ENCODE results near the gene GNAI1.

Gene GNAI1

GRCh38 chr7:80260606-80261005, 126.0 kb downstream of the GNAI1 start:
- H3K27ac ChIP-seq (ENCODE audit: low read depth in 2 of 2, low read length in 2 of 2), result no peak overlapping the region
- H3K9me3 ChIP-seq (ENCODE audit: control insufficient read depth in 2 of 2, low read length in 2 of 2), result no peaks in the 10 kb centered on the region

DNA sequence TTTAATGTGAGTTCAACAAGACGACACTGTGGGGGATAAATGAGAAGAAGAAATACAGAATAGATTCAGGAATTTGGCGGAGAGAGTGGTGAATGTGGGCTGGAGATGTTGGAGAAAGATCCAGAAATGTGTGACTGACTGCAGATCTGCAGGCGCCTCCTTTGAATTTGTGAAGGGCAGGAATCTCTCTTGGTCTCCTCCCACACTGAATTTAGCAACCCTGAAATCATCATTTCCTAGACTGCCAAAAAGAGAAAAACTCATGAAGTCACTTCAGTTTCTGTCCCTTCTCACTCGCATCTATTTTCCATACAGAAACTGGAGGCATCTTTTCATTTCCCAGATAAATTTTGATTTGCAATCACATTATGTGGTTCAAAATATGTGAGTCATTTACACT, 128.7 kb downstream of the GNAI1 start:
- no peaks in the 10 kb centered on the region for H3K36me3 ChIP-seq (ENCODE audit: control insufficient read depth in 2 of 2, insufficient read depth in 2 of 2, low read length in 2 of 2)
- no peaks in the 10 kb centered on the region for H3K27me3 ChIP-seq (ENCODE audit: control insufficient read depth in 2 of 2, insufficient read depth in 2 of 2, low read length in 2 of 2)
- no peak overlapping the region for H3K4me3 ChIP-seq (ENCODE audit: low read length in 2 of 2)
- H3K9me3 ChIP-seq (ENCODE audit: control insufficient read depth in 2 of 2, low read length in 2 of 2), result no peaks in the 10 kb centered on the region
- H3K9ac ChIP-seq (ENCODE audit: low read depth in 1 of 2, low read length in 2 of 2), result no peak overlapping the region
- H3K27ac ChIP-seq (ENCODE audit: low read depth in 2 of 2, low read length in 2 of 2), result no peak overlapping the region
- no peaks in the 10 kb centered on the region for H3K4me1 ChIP-seq (ENCODE audit: control insufficient read depth in 2 of 2, insufficient read depth in 2 of 2, low read length in 2 of 2)

More at GRCh38 chr7:80260606-80261005, 126.0 kb downstream of the GNAI1 start:
- no peaks in the 10 kb centered on the region for H3K27me3 ChIP-seq (ENCODE audit: control insufficient read depth in 2 of 2, insufficient read depth in 2 of 2, low read length in 2 of 2)
- H3K4me3 ChIP-seq (ENCODE audit: low read length in 2 of 2), result no peak overlapping the region
- H3K9ac ChIP-seq (ENCODE audit: low read depth in 1 of 2, low read length in 2 of 2), result no peak overlapping the region
- H3K4me1 ChIP-seq (ENCODE audit: control insufficient read depth in 2 of 2, insufficient read depth in 2 of 2, low read length in 2 of 2), result no peaks in the 10 kb centered on the region
- H3K36me3 ChIP-seq (ENCODE audit: control insufficient read depth in 2 of 2, insufficient read depth in 2 of 2, low read length in 2 of 2), result no peaks in the 10 kb centered on the region

- no peak overlapping the region for H3K4me3 ChIP-seq (ENCODE audit: low read length in 2 of 2)
These were observed 129.2 kb downstream of the GNAI1 start for GRCh38 chr7:80263821-80264220.

GRCh38 chr7:80264769-80265495, 130.3 kb downstream of the GNAI1 start:
- Histone ChIP-seq H3K27me3 (ENCODE audit: control insufficient read depth in 2 of 2, insufficient read depth in 2 of 2, low read length in 2 of 2) (no peaks in the 10 kb centered on the region), H3K27ac (ENCODE audit: low read depth in 2 of 2, low read length in 2 of 2) (no peak overlapping the region), H3K9ac (ENCODE audit: low read depth in 1 of 2, low read length in 2 of 2) (no peak overlapping the region), H3K4me1 (ENCODE audit: control insufficient read depth in 2 of 2, insufficient read depth in 2 of 2, low read length in 2 of 2) (no peaks in the 10 kb centered on the region), H3K4me3 (ENCODE audit: low read length in 2 of 2) (no peak overlapping the region), H3K36me3 (ENCODE audit: control insufficient read depth in 2 of 2, insufficient read depth in 2 of 2, low read length in 2 of 2) (no peaks in the 10 kb centered on the region), H3K9me3 (ENCODE audit: control insufficient read depth in 2 of 2, low read length in 2 of 2) (no peaks in the 10 kb centered on the region)

More at GRCh38 chr7:80263821-80264220, 129.2 kb downstream of the GNAI1 start:
- no peak overlapping the region for H3K9ac ChIP-seq (ENCODE audit: low read depth in 1 of 2, low read length in 2 of 2)
- no peaks in the 10 kb centered on the region for H3K9me3 ChIP-seq (ENCODE audit: control insufficient read depth in 2 of 2, low read length in 2 of 2)
- no peaks in the 10 kb centered on the region for H3K27me3 ChIP-seq (ENCODE audit: control insufficient read depth in 2 of 2, insufficient read depth in 2 of 2, low read length in 2 of 2)
- no peaks in the 10 kb centered on the region for H3K36me3 ChIP-seq (ENCODE audit: control insufficient read depth in 2 of 2, insufficient read depth in 2 of 2, low read length in 2 of 2)
- no peak overlapping the region for H3K27ac ChIP-seq (ENCODE audit: low read depth in 2 of 2, low read length in 2 of 2)
- no peaks in the 10 kb centered on the region for H3K4me1 ChIP-seq (ENCODE audit: control insufficient read depth in 2 of 2, insufficient read depth in 2 of 2, low read length in 2 of 2)

- Histone ChIP-seq H3K27me3 (ENCODE audit: control insufficient read depth in 2 of 2, insufficient read depth in 2 of 2, low read length in 2 of 2) (no peaks in the 10 kb centered on the region), H3K36me3 (ENCODE audit: control insufficient read depth in 2 of 2, insufficient read depth in 2 of 2, low read length in 2 of 2) (no peaks in the 10 kb centered on the region), H3K9ac (ENCODE audit: low read depth in 1 of 2, low read length in 2 of 2) (no peak overlapping the region), H3K4me3 (ENCODE audit: low read length in 2 of 2) (no peak overlapping the region), H3K9me3 (ENCODE audit: control insufficient read depth in 2 of 2, low read length in 2 of 2) (no peaks in the 10 kb centered on the region), H3K4me1 (ENCODE audit: control insufficient read depth in 2 of 2, insufficient read depth in 2 of 2, low read length in 2 of 2) (peaks cover 3% of the 10 kb centered on the region in 2 donors), H3K27ac (ENCODE audit: low read depth in 2 of 2, low read length in 2 of 2) (no peak overlapping the region)
These were observed 138.1 kb downstream of the GNAI1 start for GRCh38 chr7:80272560-80273239.

GRCh38 chr7:80273327-80273726, 138.7 kb downstream of the GNAI1 start:
- Histone ChIP-seq H3K4me3 (ENCODE audit: low read length in 2 of 2) (no peak overlapping the region), H3K4me1 (ENCODE audit: control insufficient read depth in 2 of 2, insufficient read depth in 2 of 2, low read length in 2 of 2) (peaks cover 3 to 8% of the 10 kb centered on the region in 2 donors), H3K9ac (ENCODE audit: low read depth in 1 of 2, low read length in 2 of 2) (no peak overlapping the region), H3K9me3 (ENCODE audit: control insufficient read depth in 2 of 2, low read length in 2 of 2) (no peaks in the 10 kb centered on the region), H3K36me3 (ENCODE audit: control insufficient read depth in 2 of 2, insufficient read depth in 2 of 2, low read length in 2 of 2) (no peaks in the 10 kb centered on the region), H3K27me3 (ENCODE audit: control insufficient read depth in 2 of 2, insufficient read depth in 2 of 2, low read length in 2 of 2) (no peaks in the 10 kb centered on the region), H3K27ac (ENCODE audit: low read depth in 2 of 2, low read length in 2 of 2) (no peak overlapping the region)

GRCh38 chr7:80275192-80275605, 140.6 kb downstream of the GNAI1 start:
- no peaks in the 10 kb centered on the region for H3K36me3 ChIP-seq (ENCODE audit: control insufficient read depth in 2 of 2, insufficient read depth in 2 of 2, low read length in 2 of 2)
- H3K4me3 ChIP-seq (ENCODE audit: low read length in 2 of 2), result no peak overlapping the region
- no peaks in the 10 kb centered on the region for H3K9me3 ChIP-seq (ENCODE audit: control insufficient read depth in 2 of 2, low read length in 2 of 2)
- H3K4me1 ChIP-seq (ENCODE audit: control insufficient read depth in 2 of 2, insufficient read depth in 2 of 2, low read length in 2 of 2), result peaks cover 3 to 8% of the 10 kb centered on the region in 2 donors
- H3K9ac ChIP-seq (ENCODE audit: low read depth in 1 of 2, low read length in 2 of 2), result no peak overlapping the region
- no peaks in the 10 kb centered on the region for H3K27me3 ChIP-seq (ENCODE audit: control insufficient read depth in 2 of 2, insufficient read depth in 2 of 2, low read length in 2 of 2)
- no peak overlapping the region for H3K27ac ChIP-seq (ENCODE audit: low read depth in 2 of 2, low read length in 2 of 2)

Measured in mucosa of rectum (tissue), 2 donors.